Activated B cell treated with CpG ODN at 0.5 μM for 24 hours (primary cell): ENCODE measurements around the gene BAIAP2L1. TPM values are rescaled to one million over a fixed set of nuclear protein-coding genes. Genes with fewer than 3 reads are reported as not detected.
"Not testable (repeated sequence)": the region's sequence is repeated elsewhere in the genome, so short reads cannot be mapped to it uniquely, and the experiment has no call there.

Experiments
- ATAC-seq: fragments of 200-7000 bp; cut with Tn5 transposase; one replicate; pipeline ENCODE4 v1.10.0; 2021; ENCODE audit warnings: low read depth, mild to moderate bottlenecking, moderate library complexity
- CTCF ChIA-PET: fragments of 350-600 bp; sonication (Branson Sonifier 250); formaldehyde crosslinking; loops from one replicate; lab custom pipeline; 2021; ENCODE audit warnings: antibody characterized with exemption; lab: Charles Lee
- POLR2A ChIA-PET: fragments of 350-600 bp; sonication (Branson Sonifier 250); formaldehyde crosslinking; loops from one replicate; lab custom pipeline; 2021; ENCODE audit warnings: antibody characterized with exemption; lab: Charles Lee
- DNase-seq: peaks from one replicate; pipeline ENCODE4 v3.0.0; 2022
- H3K27ac Mint-ChIP-seq: one replicate; pipeline ENCODE4 v1.8.0; 2020; ENCODE audit warnings: mixed read lengths
- H3K27me3 Mint-ChIP-seq: one replicate; pipeline ENCODE4 v1.8.0; 2021; ENCODE audit warnings: mixed read lengths
- H3K36me3 Mint-ChIP-seq: one replicate; pipeline ENCODE4 v1.8.0; 2021; ENCODE audit warnings: low read depth, mixed read lengths
- H3K4me1 Mint-ChIP-seq: one replicate; pipeline ENCODE4 v1.8.0; 2021; ENCODE audit warnings: mixed read lengths
- H3K4me3 Mint-ChIP-seq: one replicate; pipeline ENCODE4 v1.8.0; 2020; ENCODE audit warnings: mild to moderate bottlenecking, mixed read lengths
- H3K9me3 Mint-ChIP-seq: one replicate; pipeline ENCODE4 v1.8.0; 2020; ENCODE audit warnings: mixed read lengths
- CTCF ChIP-seq: fragments of 200-600 bp; IDR thresholded peaks from one replicate; pipeline ENCODE4 v1.8.0; 2022; ENCODE audit warnings: antibody characterized with exemption, mild to moderate bottlenecking
- intact Hi-C: fragments of 100-400 bp; cut with micrococcal nuclease; formaldehyde crosslinking; loops from one replicate; pipeline ENCODE4 v1.15.1; 2024
- total RNA-seq: library from RNA; stranded (reverse); gene quantifications from 2 replicates; pipeline ENCODE4 v1.2.3, GENCODE V29; 2022

BAIAP2L1 gene
- total RNA-seq, 1 donor from 2014 or later, result 8.1 TPM

GRCh38 chr7:98387544-98388226 is 13.2 kb downstream of the BAIAP2L1 start:
- POLR2A ChIA-PET, result no interaction called here
- TF ChIP-seq CTCF, result no peak
- H3K9me3 Mint-ChIP-seq, result no peaks in the 10 kb centered on the region
- H3K27ac Mint-ChIP-seq, result no peak overlapping the region
- intact Hi-C loops, result no loop called here
- no peaks in the 10 kb centered on the region for H3K4me1 Mint-ChIP-seq
- DNase-seq, result no peak
- CTCF ChIA-PET, result no interaction called here
- peaks cover 3% of the 10 kb centered on the region for H3K27me3 Mint-ChIP-seq
- no peak for ATAC-seq
- H3K4me3 Mint-ChIP-seq, result no peak overlapping the region
- no peaks in the 10 kb centered on the region for H3K36me3 Mint-ChIP-seq

GRCh38 chr7:98387131-98387530 is 13.8 kb downstream of the BAIAP2L1 start:
- Mint-ChIP-seq H3K9me3 (no peaks in the 10 kb centered on the region), H3K27ac (no peak overlapping the region), H3K4me3 (no peak overlapping the region), H3K27me3 (peaks cover 3% of the 10 kb centered on the region), H3K36me3 (no peaks in the 10 kb centered on the region), H3K4me1 (no peaks in the 10 kb centered on the region)
- CTCF ChIA-PET, result no interaction called here
- POLR2A ChIA-PET, result no interaction called here
- no peak for DNase-seq
- TF ChIP-seq CTCF, result no peak
- no peak for ATAC-seq
- intact Hi-C loops, result no loop called here

GRCh38 chr7:98385532-98385931 is 15.4 kb downstream of the BAIAP2L1 start:
- H3K9me3 Mint-ChIP-seq, H3K27me3 Mint-ChIP-seq, ATAC-seq, POLR2A ChIA-PET, H3K4me1 Mint-ChIP-seq, H3K27ac Mint-ChIP-seq, CTCF ChIA-PET, DNase-seq, H3K36me3 Mint-ChIP-seq, H3K4me3 Mint-ChIP-seq, intact Hi-C loops: not testable (repeated sequence)

- POLR2A ChIA-PET, result no interaction called here
- Mint-ChIP-seq H3K27me3 (no peaks in the 10 kb centered on the region), H3K36me3 (no peaks in the 10 kb centered on the region), H3K27ac (no peak overlapping the region), H3K9me3 (no peaks in the 10 kb centered on the region), H3K4me1 (no peaks in the 10 kb centered on the region), H3K4me3 (no peak overlapping the region)
- CTCF ChIA-PET, result no interaction called here
- ATAC-seq (no peak), DNase-seq (no peak)
- no peak for TF ChIP-seq CTCF
- intact Hi-C loops, result no loop called here
Measured at GRCh38 chr7:98378210-98378819, 22.6 kb downstream of the BAIAP2L1 start.

- TF ChIP-seq CTCF, result no peak
- no peak for ATAC-seq
- no peaks in the 10 kb centered on the region for H3K36me3 Mint-ChIP-seq
- ChIA-PET POLR2A (no interaction called here), CTCF (no interaction called here)
- no peaks in the 10 kb centered on the region for H3K27me3 Mint-ChIP-seq
- H3K9me3 Mint-ChIP-seq, result no peaks in the 10 kb centered on the region
- H3K4me1 Mint-ChIP-seq, result no peaks in the 10 kb centered on the region
- DNase-seq, result no peak
- H3K4me3 Mint-ChIP-seq, result no peak overlapping the region
- intact Hi-C loops, result no loop called here
- no peak overlapping the region for H3K27ac Mint-ChIP-seq
Measured at GRCh38 chr7:98376711-98377110, 24.2 kb downstream of the BAIAP2L1 start.
